ENCODE data around the gene CCDC33.

CCDC33 gene

GRCh38 chr15:74240002-74240568, 4.0 kb downstream of the CCDC33 start:
- Histone ChIP-seq H3K4me3 (ENCODE audit: insufficient read depth, low read length, poor library complexity, severe bottlenecking) (no peak overlapping the region), H2AFZ (ENCODE audit: low read depth, low read length, severe bottlenecking) (no peak overlapping the region), H3K4me2 (ENCODE audit: low read depth, low read length, poor library complexity, severe bottlenecking) (no peak overlapping the region), H3F3A (ENCODE audit: insufficient read depth) (no peaks in the 10 kb centered on the region), H3K27me3 (ENCODE audit: low read length) (no peaks in the 10 kb centered on the region), H4K20me1 (ENCODE audit: low read depth, low read length) (no peaks in the 10 kb centered on the region), H3K36me3 (ENCODE audit: low read length) (no peaks in the 10 kb centered on the region), H3K9me3 (ENCODE audit: insufficient read depth, low read length) (no peaks in the 10 kb centered on the region), H3K9me2 (replicated peaks; ENCODE audit: insufficient read depth, low read length) (no peaks in the 10 kb centered on the region), H3K27ac (ENCODE audit: low read depth, low read length) (no peak overlapping the region), H3K79me2 (ENCODE audit: insufficient read depth, low read length) (no peaks in the 10 kb centered on the region), H3K9ac (ENCODE audit: low read length) (no peak overlapping the region)
- no peak for TF ChIP-seq CTCF (IDR thresholded peaks at IDR 0.05; ENCODE audit: insufficient read depth, low read length, poor library complexity, severe bottlenecking)
- TF ChIP-seq EZH2phosphoT487 (conservative IDR thresholded peaks at IDR 0.05; ENCODE audit: low read length) = no peak

GRCh38 chr15:74240897-74241614, 4.9 kb downstream of the CCDC33 start:
- Histone ChIP-seq H3K79me2 (ENCODE audit: insufficient read depth, low read length) (no peaks in the 10 kb centered on the region), H3K27ac (ENCODE audit: low read depth, low read length) (no peak overlapping the region), H3K36me3 (ENCODE audit: low read length) (no peaks in the 10 kb centered on the region), H3K9me2 (replicated peaks; ENCODE audit: insufficient read depth, low read length) (no peaks in the 10 kb centered on the region), H3F3A (ENCODE audit: insufficient read depth) (no peaks in the 10 kb centered on the region), H3K27me3 (ENCODE audit: low read length) (no peaks in the 10 kb centered on the region), H3K9ac (ENCODE audit: low read length) (no peak overlapping the region), H3K9me3 (ENCODE audit: insufficient read depth, low read length) (no peaks in the 10 kb centered on the region), H3K4me3 (ENCODE audit: insufficient read depth, low read length, poor library complexity, severe bottlenecking) (no peak overlapping the region), H2AFZ (ENCODE audit: low read depth, low read length, severe bottlenecking) (no peak overlapping the region), H4K20me1 (ENCODE audit: low read depth, low read length) (no peaks in the 10 kb centered on the region), H3K4me2 (ENCODE audit: low read depth, low read length, poor library complexity, severe bottlenecking) (no peak overlapping the region)
- TF ChIP-seq EZH2phosphoT487 (conservative IDR thresholded peaks at IDR 0.05; ENCODE audit: low read length) (no peak), CTCF (IDR thresholded peaks at IDR 0.05; ENCODE audit: insufficient read depth, low read length, poor library complexity, severe bottlenecking) (no peak)

GRCh38 chr15:74242441-74243185, 6.5 kb downstream of the CCDC33 start:
- Histone ChIP-seq H3K9ac (ENCODE audit: low read length) (no peak overlapping the region), H4K20me1 (ENCODE audit: low read depth, low read length) (no peaks in the 10 kb centered on the region), H3K79me2 (ENCODE audit: insufficient read depth, low read length) (no peaks in the 10 kb centered on the region), H3K4me2 (ENCODE audit: low read depth, low read length, poor library complexity, severe bottlenecking) (no peak overlapping the region), H2AFZ (ENCODE audit: low read depth, low read length, severe bottlenecking) (no peak overlapping the region), H3K36me3 (ENCODE audit: low read length) (no peaks in the 10 kb centered on the region), H3F3A (ENCODE audit: insufficient read depth) (no peaks in the 10 kb centered on the region), H3K27ac (ENCODE audit: low read depth, low read length) (no peak overlapping the region), H3K9me2 (replicated peaks; ENCODE audit: insufficient read depth, low read length) (no peaks in the 10 kb centered on the region), H3K9me3 (ENCODE audit: insufficient read depth, low read length) (no peaks in the 10 kb centered on the region), H3K4me3 (ENCODE audit: insufficient read depth, low read length, poor library complexity, severe bottlenecking) (no peak overlapping the region), H3K27me3 (ENCODE audit: low read length) (no peaks in the 10 kb centered on the region)
- no peak for TF ChIP-seq EZH2phosphoT487 (conservative IDR thresholded peaks at IDR 0.05; ENCODE audit: low read length)
- TF ChIP-seq CTCF (IDR thresholded peaks at IDR 0.05; ENCODE audit: insufficient read depth, low read length, poor library complexity, severe bottlenecking) = no peak

All from SU-DHL-6 (cell line).